K562 (cell line): ENCODE measurements around the gene KCNE1. TPM values are rescaled to one million over a fixed set of nuclear protein-coding genes. Genes with fewer than 3 reads are reported as not detected.

Experiments used
- ATAC-seq: fragments of 200-7000 bp; cut with Tn5 transposase; 3 replicates; pipeline ENCODE4 v1.9.1; 2020; ENCODE audit warnings: moderate library complexity
- BruUV-seq: library from RNA; stranded (reverse); fragments of 400-500 nt; replicated peaks from 2 replicates; lab custom pipeline; 2021; lab: Mats Ljungman, UMichigan
- CTCF ChIA-PET: fragments of 300-600 bp; formaldehyde crosslinking; extraction: SDS; loops from one replicate; lab custom pipeline; 2021; ENCODE audit warnings: low intra/inter-chr PET ratio; lab: Yijun Ruan, JAX
- POLR2A ChIA-PET: fragments of 300-600, 350-650 bp; sonication (Branson Sonifier 250); formaldehyde crosslinking; extraction: SDS; loops from one replicate; lab custom pipeline; 2021; ENCODE audit warnings: antibody characterized with exemption, inconsistent platforms; lab: Yijun Ruan, JAX
- DNase-seq, 4 experiments: peaks; one replicate each; pipeline versions ENCODE4 v3.0.0 to v3.0.0-alpha.2; 2011 to 2018; ENCODE audit warnings: low spot score in 3 of 4, mixed read lengths in 3 of 4; ENCODE audit errors: extremely low read depth in 1 of 4
- FAIRE-seq: peaks from 2 replicates; lab custom pipeline; 2011; peaks lifted over from hg19 to GRCh38; lab: Jason Lieb, UNC
- H2AFZ ChIP-seq: 2 replicates; pipeline ENCODE4 v1.6.0; 2011; ENCODE audit warnings: low read depth, low read length, control low read depth, inconsistent platforms
- H3K27ac ChIP-seq: fragments of 200-600 bp; 3 replicates; pipeline ENCODE4 v1.8.0; 2011; ENCODE audit warnings: low read depth, mild to moderate bottlenecking, control low read depth, inconsistent platforms, low read length, moderate library complexity, mixed read lengths; ENCODE audit errors: extremely low read depth
- H3K27me3 ChIP-seq, 2 experiments: fragments of 300-600 bp in 1 of 2; 2 replicates in 1 of 2; 3 replicates in 1 of 2; pipeline versions ENCODE4 v1.6.0 to v1.8.0; 2011; ENCODE audit warnings: inconsistent platforms in 2 of 2, low read length in 2 of 2, mild to moderate bottlenecking in 1 of 2, mixed read lengths in 1 of 2, moderate library complexity in 1 of 2; ENCODE audit not compliant: control insufficient read depth in 2 of 2, insufficient read depth in 2 of 2
- H3K36me3 ChIP-seq: fragments of 300-600 bp; 3 replicates; pipeline ENCODE4 v1.8.0; 2011; ENCODE audit warnings: mild to moderate bottlenecking, low read length, inconsistent platforms; ENCODE audit not compliant: control insufficient read depth, insufficient read depth
- H3K4me1 ChIP-seq, 2 experiments: fragments of 200-600 bp in 1 of 2; replicated peaks in 1 of 2; 2 replicates in 1 of 2; 3 replicates in 1 of 2; pipeline versions ENCODE4 v1.5.1 to v1.8.0; 2011; ENCODE audit warnings: inconsistent platforms in 2 of 2, low read length in 2 of 2, mild to moderate bottlenecking in 1 of 2, mixed read lengths in 1 of 2, moderate library complexity in 1 of 2; ENCODE audit not compliant: control insufficient read depth in 2 of 2, insufficient read depth in 2 of 2
- H3K4me2 ChIP-seq: 2 replicates; pipeline ENCODE4 v1.6.1; 2011; ENCODE audit warnings: low read length, control low read depth, inconsistent platforms, mixed read lengths; ENCODE audit not compliant: insufficient read depth
- H3K4me3 ChIP-seq: fragments of 200-600 bp; sonication (generic), shearing (Covaris generic); 2 replicates; pipeline ENCODE4 v1.5.1; 2016; ENCODE audit warnings: control low read depth, inconsistent platforms
- H3K79me2 ChIP-seq: fragments of 200-600 bp; 3 replicates; pipeline ENCODE4 v1.8.0; 2011; ENCODE audit warnings: low read length, inconsistent platforms; ENCODE audit not compliant: control insufficient read depth, insufficient read depth
- H3K9ac ChIP-seq, 2 experiments: 2 replicates each; pipeline versions ENCODE4 v1.6.0 to v1.6.1; 2011; ENCODE audit warnings: low read depth in 2 of 2, low read length in 2 of 2, control low read depth in 1 of 2, inconsistent platforms in 1 of 2, mild to moderate bottlenecking in 1 of 2, mixed read lengths in 1 of 2; ENCODE audit not compliant: insufficient read depth in 1 of 2
- H3K9me1 ChIP-seq: one replicate; pipeline ENCODE4 v1.6.0; 2011; ENCODE audit warnings: inconsistent platforms, mild to moderate bottlenecking, low read length, moderate library complexity; ENCODE audit not compliant: control insufficient read depth, insufficient read depth
- H3K9me3 ChIP-seq: replicated peaks from 2 replicates; pipeline ENCODE4 v1.5.1; 2011; ENCODE audit warnings: low read depth, low read length, inconsistent platforms; ENCODE audit not compliant: control insufficient read depth, insufficient read depth
- H4K20me1 ChIP-seq: replicated peaks from 2 replicates; pipeline ENCODE4 v1.6.1; 2011; ENCODE audit warnings: low read length, inconsistent platforms, mixed read lengths; ENCODE audit not compliant: control insufficient read depth, insufficient read depth
- CBX1 ChIP-seq: sonication (generic); IDR thresholded peaks from 2 replicates; pipeline ENCODE4 v1.6.1; 2016; ENCODE audit warnings: antibody characterized with exemption, low read depth, mild to moderate bottlenecking
- CHD2 ChIP-seq: IDR thresholded peaks from 2 replicates; pipeline ENCODE4 v1.6.1; 2011; ENCODE audit warnings: low read depth, low read length
- DLX4 ChIP-seq: fragments of 250-450 bp; sonication (Bioruptor Pico); IDR thresholded peaks from 2 replicates; pipeline ENCODE4 v1.6.1; 2021; ENCODE audit warnings: mild to moderate bottlenecking
- DMBX1 ChIP-seq: fragments of 250-450 bp; sonication (Bioruptor Pico); IDR thresholded peaks from 2 replicates; pipeline ENCODE4 v1.8.0; 2022; ENCODE audit warnings: inconsistent platforms, mild to moderate bottlenecking, moderate library complexity, borderline replicate concordance
- HES1 ChIP-seq: fragments of 450-650 bp; IDR thresholded peaks from 2 replicates; pipeline ENCODE4 v1.6.1; 2016; ENCODE audit warnings: low read depth, mild to moderate bottlenecking, moderate library complexity
- MAZ ChIP-seq, 2 experiments: fragments of 450-650 bp in 1 of 2; sonication (generic) in 1 of 2; formaldehyde crosslinking; IDR thresholded peaks in 1 of 2; conservative IDR thresholded peaks in 1 of 2; 2 replicates each; pipeline versions ENCODE4 v1.4.0 to v1.5.0; 2020; ENCODE audit warnings: mild to moderate bottlenecking in 1 of 2, missing genetic modification reagents in 1 of 2
- MTA3 ChIP-seq: fragments of 450-650 bp; formaldehyde crosslinking; IDR thresholded peaks from 2 replicates; pipeline ENCODE4 v1.6.1; 2017; ENCODE audit warnings: mild to moderate bottlenecking, borderline replicate concordance
- RFX5 ChIP-seq: IDR thresholded peaks from 2 replicates; pipeline ENCODE4 v1.6.1; 2011; ENCODE audit warnings: low read depth, mild to moderate bottlenecking, improper control_type of control experiment, low read length
- SRSF9 ChIP-seq: fragments of 200-400 bp; formaldehyde crosslinking; IDR thresholded peaks from 2 replicates; pipeline ENCODE4 v1.6.1; 2017; ENCODE audit warnings: low read depth, low read length, borderline replicate concordance
- ZEB2 ChIP-seq: fragments of 450-650 bp; IDR thresholded peaks from 2 replicates; pipeline ENCODE4 v1.6.1; 2016
- ZNF121 ChIP-seq: sonication (generic); formaldehyde crosslinking; conservative IDR thresholded peaks from 2 replicates; pipeline ENCODE4 v1.8.0; 2022; ENCODE audit warnings: missing genetic modification reagents
- ZNF395 ChIP-seq: fragments of 200-800 bp; sonication (Bioruptor generic); IDR thresholded peaks from 2 replicates; pipeline ENCODE4 v1.6.1; 2017; ENCODE audit warnings: missing genetic modification characterization, missing compliant biosample characterization
- WGBS: fragments of 100-300 bp; shearing (Covaris generic); methylation state at CpG from one replicate; pipeline ENCODE4 v1.1.6; 2016; ENCODE audit warnings: low coverage, mixed read lengths; ENCODE audit not compliant: insufficient coverage; ENCODE audit errors: missing lambda C conversion rate; 5-methylcytosine and 5-hydroxymethylcytosine counted together
- in situ Hi-C: fragments of 300-500 bp; cut with MboI; formaldehyde crosslinking; loops from 4 replicates; pipeline ENCODE4 v1.15.0; 2018; ENCODE audit warnings: inconsistent platforms, mixed read lengths
- intact Hi-C: fragments of 100-400 bp; cut with micrococcal nuclease; formaldehyde crosslinking; loops from 2 replicates; pipeline ENCODE4 v1.14.2; 2022
- polyA plus RNA-seq, 8 experiments: library from polyadenylated mRNA; depleted of rRNA in 4 of 8; stranded (reverse) in 5 of 8; unstranded in 3 of 8; fragments of >200 nt; fragmentation: Nextera tagmentation in 2 of 8; fragmentation: Illumina TruSeq in 1 of 8; extraction: Ambion mirVana in 2 of 8; extraction: Trizol in 1 of 8; gene quantifications; 2 replicates each; pipeline versions ENCODE4 v1.2.1 to v1.2.3, GENCODE V29; 2011 to 2014; ENCODE audit warnings: inconsistent platforms in 1 of 8, missing spikeins in 1 of 8
- total RNA-seq, 7 experiments: library from RNA; depleted of rRNA in 6 of 7; stranded (reverse); fragments of >200 nt in 6 of 7; fragmentation: Illumina TruSeq in 2 of 7; extraction: Trizol in 2 of 7; gene quantifications; 2 replicates each; pipeline versions ENCODE4 v1.2.1 to v1.2.3, GENCODE V29; 2011 to 2021; ENCODE audit warnings: low replicate concordance in 1 of 7
- TF ChIP-seq, protein P1 (sequence below): fragments of 200-400 bp; formaldehyde crosslinking; IDR thresholded peaks from 2 replicates; pipeline ENCODE4 v1.6.1; 2017; ENCODE audit warnings: mild to moderate bottlenecking, low read depth, low read length, moderate library complexity
- TF ChIP-seq, protein P2 (sequence below), 2 experiments: fragments of 250-450 bp in 1 of 2; fragments of 450-650 bp in 1 of 2; sonication (Bioruptor Pico) in 1 of 2; IDR thresholded peaks; 2 replicates each; pipeline versions ENCODE4 v1.6.1 to v1.8.0; 2016 to 2021; ENCODE audit warnings: mild to moderate bottlenecking in 2 of 2, moderate library complexity in 2 of 2, missing compliant biosample characterization in 1 of 2, missing genetic modification characterization in 1 of 2

Gene KCNE1
- total and polyA plus RNA-seq, 9 of the 15 experiments (the other 6 are each of a cell fraction or from before 2014, with no cell fraction given), result 0.05 to 0.22 (median 0.11) TPM; not detected in 3

GRCh38 chr21:34545079-34545884 is 33.3 kb upstream of the KCNE1 start:
- H3K4me1 ChIP-seq, result peaks cover 0 to 14% of the 10 kb centered on the region in 2 experiments; a peak in 3 of 5 replicates
- no peaks in the 10 kb centered on the region for H4K20me1 ChIP-seq
- H3K9ac ChIP-seq, result no peak overlapping the region
- peak overlapping the region; percentile 48; the same call in 1 of the 2 replicates for H3K4me2 ChIP-seq
- H3K4me3 ChIP-seq, result no peak overlapping the region
- H3K9me1 ChIP-seq, result no peaks in the 10 kb centered on the region
- WGBS, result 30% methylated on average over 10 of the region's 10 CpGs
- ChIA-PET POLR2A (no interaction called here), CTCF (no interaction called here)
- ATAC-seq (peak; percentile 57), DNase-seq (peak in 1 of 4 experiments; percentile 15), FAIRE-seq (no peak)
- no peaks in the 10 kb centered on the region; the same call in 1 of the 2 replicates for H3K9me3 ChIP-seq
- no peaks in the 10 kb centered on the region; a peak in 2 of 5 replicates for H3K27me3 ChIP-seq
- intact Hi-C loops, result no loop called here
- H2AFZ ChIP-seq, result peak overlapping the region; percentile 46; the same call in 1 of the 2 replicates
- in situ Hi-C loops, result no loop called here
- peak overlapping the region; percentile 31; the same call in 1 of the 3 replicates for H3K27ac ChIP-seq
- H3K36me3 ChIP-seq, result no peaks in the 10 kb centered on the region
- no TSS peak for BruUV-seq
- H3K79me2 ChIP-seq, result no peaks in the 10 kb centered on the region
- TF ChIP-seq DMBX1 (CRISPR knock-in tag), result no peak
- TF ChIP-seq, protein P1, sequence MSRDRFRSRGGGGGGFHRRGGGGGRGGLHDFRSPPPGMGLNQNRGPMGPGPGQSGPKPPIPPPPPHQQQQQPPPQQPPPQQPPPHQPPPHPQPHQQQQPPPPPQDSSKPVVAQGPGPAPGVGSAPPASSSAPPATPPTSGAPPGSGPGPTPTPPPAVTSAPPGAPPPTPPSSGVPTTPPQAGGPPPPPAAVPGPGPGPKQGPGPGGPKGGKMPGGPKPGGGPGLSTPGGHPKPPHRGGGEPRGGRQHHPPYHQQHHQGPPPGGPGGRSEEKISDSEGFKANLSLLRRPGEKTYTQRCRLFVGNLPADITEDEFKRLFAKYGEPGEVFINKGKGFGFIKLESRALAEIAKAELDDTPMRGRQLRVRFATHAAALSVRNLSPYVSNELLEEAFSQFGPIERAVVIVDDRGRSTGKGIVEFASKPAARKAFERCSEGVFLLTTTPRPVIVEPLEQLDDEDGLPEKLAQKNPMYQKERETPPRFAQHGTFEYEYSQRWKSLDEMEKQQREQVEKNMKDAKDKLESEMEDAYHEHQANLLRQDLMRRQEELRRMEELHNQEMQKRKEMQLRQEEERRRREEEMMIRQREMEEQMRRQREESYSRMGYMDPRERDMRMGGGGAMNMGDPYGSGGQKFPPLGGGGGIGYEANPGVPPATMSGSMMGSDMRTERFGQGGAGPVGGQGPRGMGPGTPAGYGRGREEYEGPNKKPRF, result no peak
- TF ChIP-seq RFX5, result no peak
- TF ChIP-seq ZNF395 (CRISPR knock-in tag), result peak; percentile 91
- TF ChIP-seq, protein P2, sequence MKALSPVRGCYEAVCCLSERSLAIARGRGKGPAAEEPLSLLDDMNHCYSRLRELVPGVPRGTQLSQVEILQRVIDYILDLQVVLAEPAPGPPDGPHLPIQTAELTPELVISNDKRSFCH (CRISPR knock-in tag; IDR thresholded peaks at IDR 0.05), result no peak
- TF ChIP-seq, protein P2 (tag; IDR thresholded peaks at IDR 0.05), result 0 out of 2 replicates have a peak, but pooled peaks have one; percentile 18
- TF ChIP-seq CBX1, result peak; percentile 29; the same call in 1 of the 2 replicates
- peak in 1 of 2 experiments; percentile 58; a peak in 1 of 4 replicates for TF ChIP-seq MAZ (CRISPR knock-in tag; conservative IDR thresholded peaks at IDR 0.05 in 1 of 2, IDR thresholded peaks at IDR 0.05 in 1 of 2)
- no peak for TF ChIP-seq DLX4 (CRISPR knock-in tag)
- peak; percentile 41; the same call in 1 of the 2 replicates for TF ChIP-seq ZNF121 (CRISPR knock-in tag)
- no peak for TF ChIP-seq SRSF9
- no peak for TF ChIP-seq MTA3
- no peak for TF ChIP-seq ZEB2
- no peak for TF ChIP-seq CHD2
- TF ChIP-seq HES1, result no peak
